EH (cell line): Measurements from ENCODE around the gene IRAK1.
A peak's percentile ranks its signal among the peaks of the same experiment; 100 is the strongest.

Source experiments
- DNase-seq: peaks from one replicate; pipeline ENCODE4 v3.0.0-alpha.2; 2015; ENCODE audit warnings: low read depth

Gene IRAK1

DNA sequence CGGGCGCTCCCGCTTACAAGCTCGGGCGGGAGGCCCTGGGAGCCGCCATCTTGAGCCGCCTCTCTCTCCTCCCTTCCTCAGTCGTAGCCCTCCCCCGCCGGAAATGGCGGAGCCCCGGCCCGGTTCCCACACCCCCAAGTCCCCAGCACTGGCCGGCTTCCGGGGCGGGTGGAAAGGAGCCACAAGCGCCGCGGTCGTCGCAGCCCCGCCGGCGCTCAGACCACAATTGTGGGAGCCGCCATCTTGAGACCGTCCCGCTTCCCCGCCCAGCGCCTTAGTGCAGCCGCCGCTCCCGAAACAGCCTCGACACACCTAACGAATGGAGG is 48.6 kb downstream of the IRAK1 start:
- DNase-seq: peak; percentile 90

DNA sequence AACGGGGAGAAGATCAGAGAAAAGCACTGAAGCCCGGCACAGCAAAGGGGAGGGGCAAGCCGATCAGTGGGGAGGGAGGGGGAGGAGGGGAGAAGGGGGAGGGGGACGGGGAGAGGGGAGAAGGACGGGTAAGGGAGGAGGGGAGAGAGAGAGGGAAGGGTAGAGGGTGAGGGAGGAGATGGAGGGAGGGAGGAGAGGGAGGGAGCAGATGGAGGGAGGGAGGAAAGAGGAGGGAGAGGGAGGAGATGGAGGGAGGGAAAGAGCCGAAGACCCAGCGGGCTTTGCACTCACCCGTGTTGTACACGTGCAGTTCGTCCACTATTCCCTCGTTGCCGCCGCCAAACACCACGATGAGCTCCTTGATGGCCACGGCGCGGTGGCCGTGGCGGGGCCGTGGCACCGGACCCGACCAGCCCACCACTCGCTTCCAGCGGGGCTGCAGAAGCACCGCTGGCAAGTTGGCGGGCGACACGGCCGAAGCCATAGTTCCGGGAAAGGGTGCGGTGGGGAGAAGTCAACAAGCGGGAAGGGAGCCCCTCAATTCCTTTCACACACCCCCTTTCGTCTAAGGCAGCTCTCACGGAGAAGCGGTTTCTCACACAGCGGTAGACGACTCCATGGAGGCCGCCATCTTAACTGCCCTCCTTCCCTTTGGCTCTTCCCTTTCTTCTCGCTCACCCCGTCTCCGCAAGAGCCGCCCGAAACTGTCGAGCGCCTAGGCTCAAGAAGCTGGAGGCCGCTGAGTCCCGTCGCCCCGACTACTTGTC is 49.2 kb downstream of the IRAK1 start:
- DNase-seq: peak; percentile 80

DNA sequence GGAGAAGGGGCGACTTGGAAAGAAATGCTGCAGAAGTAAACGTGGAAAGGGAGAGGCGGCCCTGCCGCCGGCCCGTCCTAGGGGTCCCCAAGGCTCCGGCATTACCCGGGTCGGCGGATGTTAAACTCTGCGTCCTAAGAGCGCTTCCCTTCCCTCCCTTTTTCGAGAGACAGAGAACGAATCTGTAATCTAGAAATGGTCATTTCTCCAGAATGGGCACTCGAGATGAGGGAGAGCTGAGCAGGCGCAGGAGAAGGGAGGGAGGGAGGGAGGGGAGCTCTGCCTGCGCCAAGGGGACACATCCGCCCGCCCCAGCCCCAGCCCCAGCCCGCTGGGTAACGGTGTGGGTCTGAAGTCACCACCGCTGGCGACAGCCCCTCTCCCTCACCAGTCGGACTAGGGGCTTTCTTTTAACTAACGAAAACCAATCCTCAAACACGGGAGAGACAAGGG is 49.8 kb downstream of the IRAK1 start:
- DNase-seq: peak; percentile 53

DNA sequence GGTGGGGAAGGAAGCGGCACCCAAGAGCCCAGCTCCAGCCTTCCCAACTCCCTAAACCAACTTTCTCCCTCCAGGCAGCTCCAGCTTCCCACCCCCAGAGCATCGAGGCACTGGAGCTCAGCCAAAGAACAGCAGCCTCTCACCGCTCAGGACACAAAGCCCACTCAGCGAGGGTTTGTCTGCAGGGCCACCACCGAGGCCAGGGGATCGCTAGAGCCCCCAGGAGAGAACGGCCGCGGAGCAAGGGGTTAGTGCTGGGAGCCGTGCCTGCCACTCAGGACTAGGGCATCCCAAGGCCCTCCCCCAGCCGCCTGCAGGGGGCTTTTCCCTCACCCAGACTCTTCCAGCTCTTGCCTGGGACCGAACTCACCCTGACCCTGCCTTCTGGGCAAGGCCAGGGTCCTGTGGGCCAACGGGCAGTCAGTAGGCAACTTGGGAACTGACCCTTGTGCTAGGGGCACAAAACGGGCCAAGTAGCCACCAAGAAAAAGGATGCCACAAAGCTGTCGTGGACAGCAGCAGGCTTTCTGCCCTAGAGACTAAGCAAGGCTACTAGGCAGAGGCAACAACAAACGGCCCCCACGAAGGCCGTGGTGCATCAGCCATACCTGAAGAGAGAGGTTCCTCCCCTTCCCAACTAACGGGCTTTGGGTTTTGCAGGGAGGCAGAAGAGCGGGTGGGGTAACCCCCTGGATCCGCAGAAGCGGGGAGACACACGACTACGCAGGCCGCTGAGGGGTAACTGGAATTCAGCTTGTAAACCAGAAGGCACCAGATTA is 50.4 kb downstream of the IRAK1 start:
- no peak for DNase-seq

DNA sequence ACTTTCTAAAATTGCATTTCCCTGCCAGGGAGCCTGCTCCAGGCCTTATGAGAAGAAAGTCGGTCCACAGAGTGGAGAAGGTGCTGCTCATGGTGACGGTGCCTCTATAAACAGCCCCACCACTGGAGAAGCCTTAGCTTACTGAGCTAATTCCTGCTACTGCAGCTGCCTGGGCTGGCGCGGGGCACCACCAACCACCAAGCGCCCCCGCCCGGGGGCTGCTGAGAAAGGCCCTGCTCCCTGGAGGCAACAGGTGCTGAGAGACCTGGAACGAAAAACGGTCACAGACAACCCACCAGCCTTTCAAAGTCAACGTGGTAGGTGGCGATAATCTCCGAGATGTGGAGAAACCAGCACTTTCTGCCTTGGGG is 51.0 kb downstream of the IRAK1 start:
- peak; percentile 29 for DNase-seq

DNA sequence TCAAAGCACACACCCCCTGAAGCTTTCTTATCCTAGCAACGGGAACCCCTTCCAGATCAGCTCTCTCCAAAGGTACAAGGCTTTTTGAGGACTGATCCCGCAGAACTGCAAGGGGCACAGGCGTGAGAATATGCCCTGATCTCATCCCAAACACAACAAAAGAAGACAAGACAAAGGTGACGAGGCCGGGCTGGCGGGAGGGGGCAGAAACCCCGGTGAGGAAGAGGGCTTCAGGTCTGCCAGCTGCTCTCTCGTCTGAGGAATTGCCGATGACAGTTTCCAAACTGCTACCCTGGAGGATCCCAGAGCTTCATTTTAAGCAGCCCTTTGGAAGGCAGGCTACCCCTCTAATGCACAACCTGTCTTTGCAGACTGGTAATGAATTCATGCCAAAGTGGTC is 51.4 kb downstream of the IRAK1 start:
- no peak for DNase-seq

- no peak for DNase-seq
These were observed 52.0 kb downstream of the IRAK1 start for GRCh38 chrX:153967536-153968224.

- no peak for DNase-seq
These were observed 52.7 kb downstream of the IRAK1 start for GRCh38 chrX:153966841-153967535.

- DNase-seq: no peak
These were observed 53.4 kb downstream of the IRAK1 start for GRCh38 chrX:153966283-153966688.

DNA sequence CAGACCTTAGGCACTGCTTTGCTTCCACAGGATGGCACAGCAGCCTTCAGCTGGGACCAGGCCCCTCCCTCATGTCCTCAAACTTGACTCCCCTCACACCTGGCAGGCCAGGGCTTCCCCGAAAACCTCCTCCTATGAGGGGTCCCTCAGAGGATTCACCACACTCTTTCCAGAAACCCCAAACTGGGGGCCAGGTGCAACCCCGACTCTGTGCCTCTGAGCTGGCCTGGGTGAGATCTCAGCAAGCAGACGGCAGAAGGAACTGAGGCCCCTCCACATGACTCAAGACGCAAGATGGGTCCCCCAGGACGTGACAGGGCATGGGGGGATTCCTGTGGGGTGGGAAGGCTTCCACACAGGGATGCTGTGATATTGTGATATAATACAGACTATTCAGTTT is 54.3 kb downstream of the IRAK1 start:
- no peak for DNase-seq

- DNase-seq: no peak
These were observed 55.6 kb downstream of the IRAK1 start for GRCh38 chrX:153964105-153964504.

DNA sequence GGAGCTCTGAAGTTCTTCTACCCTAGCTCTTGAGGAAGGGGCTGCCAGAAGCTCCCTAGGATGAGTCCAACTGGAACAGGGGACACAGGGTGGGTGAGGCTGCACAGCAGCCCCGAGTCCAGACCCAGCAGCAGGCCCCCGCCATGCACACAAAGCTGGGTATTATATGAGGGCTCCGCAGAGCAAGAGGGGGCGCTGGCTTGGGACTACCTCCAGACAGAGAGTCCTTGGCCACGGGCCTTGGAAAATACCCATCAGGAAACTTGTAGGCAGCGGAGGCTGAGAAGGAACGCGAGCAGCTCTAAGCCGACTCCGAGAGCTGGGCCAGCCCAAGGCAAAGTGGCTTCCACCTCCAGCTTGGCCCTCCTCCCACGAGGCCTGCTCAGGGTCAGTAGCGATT is 56.2 kb downstream of the IRAK1 start:
- no peak for DNase-seq

DNA sequence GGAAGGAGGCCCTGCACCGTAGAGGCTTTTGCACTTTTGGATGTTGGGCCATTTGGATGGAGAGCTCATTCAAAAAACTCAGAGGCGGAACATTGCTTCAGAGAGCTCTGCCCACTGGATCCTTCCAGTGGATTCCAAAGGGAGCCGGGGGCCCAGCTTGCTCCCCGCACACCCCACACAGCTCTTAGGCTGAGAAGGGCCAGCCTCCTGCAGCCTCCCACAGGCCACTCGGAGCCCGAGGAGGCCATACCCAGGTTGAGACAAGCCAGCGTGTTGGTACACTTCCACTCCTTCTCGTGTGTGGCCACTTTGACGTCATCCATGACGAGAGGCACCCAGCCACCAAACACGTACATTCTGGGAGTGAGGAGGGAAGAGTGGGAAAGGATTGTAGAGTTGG is 58.4 kb downstream of the IRAK1 start:
- DNase-seq: no peak

GRCh38 chrX:153960786-153961185 is 58.9 kb downstream of the IRAK1 start:
- DNase-seq: no peak
